ENCODE results near the gene ARAP1.

- TF ChIP-seq CTCF (conservative IDR thresholded peaks at IDR 0.05 in 1 of 2, IDR thresholded peaks at IDR 0.05 in 1 of 2; ENCODE audit: extremely low read depth in 1 of 2, insufficient read depth in 1 of 2, low read depth in 1 of 2, low read length in 2 of 2) = no peak
- TF ChIP-seq EZH2 (IDR thresholded peaks at IDR 0.05; ENCODE audit: borderline replicate concordance, low read length) = no peak
These were observed 14.1 kb upstream of the ARAP1 start for GRCh38 chr11:72766152-72766902.
